ENCODE measurements around the gene ZNF610. TPM values are rescaled to one million over a fixed set of nuclear protein-coding genes. Genes with fewer than 3 reads are reported as not detected.

Gene ZNF610
- total RNA-seq, 1 donor from 2014 or later: 11.5 TPM

DNA sequence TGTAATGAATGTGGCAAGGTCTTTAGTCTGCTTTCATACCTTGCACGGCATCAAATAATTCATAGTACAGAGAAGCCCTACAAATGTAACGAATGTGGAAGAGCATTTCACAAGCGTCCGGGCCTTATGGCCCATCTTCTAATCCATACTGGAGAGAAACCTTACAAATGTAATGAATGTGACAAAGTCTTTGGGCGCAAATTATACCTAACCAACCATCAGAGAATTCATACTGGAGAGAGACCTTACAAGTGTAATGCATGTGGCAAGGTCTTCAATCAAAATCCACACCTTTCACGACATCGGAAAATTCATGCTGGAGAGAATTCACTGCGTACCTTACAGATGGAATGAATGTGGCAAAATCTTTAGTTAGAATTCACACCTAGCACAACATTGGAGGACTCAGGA lies 30.4 kb downstream of the ZNF610 start:
- H3K4me3 Mint-ChIP-seq: no peak overlapping the region
- H3K9me3 Mint-ChIP-seq: peaks cover 25% of the 10 kb centered on the region
- H3K4me1 Mint-ChIP-seq: no peaks in the 10 kb centered on the region
- no peak for DNase-seq (ENCODE audit: low read depth, low spot score)
- H3K27ac Mint-ChIP-seq (ENCODE audit: unreplicated experiment): no peak overlapping the region
- H3K27me3 Mint-ChIP-seq (ENCODE audit: low read depth): no peaks in the 10 kb centered on the region
- H3K36me3 Mint-ChIP-seq (ENCODE audit: low read depth): peaks cover 67% of the 10 kb centered on the region
- TF ChIP-seq, protein P1, sequence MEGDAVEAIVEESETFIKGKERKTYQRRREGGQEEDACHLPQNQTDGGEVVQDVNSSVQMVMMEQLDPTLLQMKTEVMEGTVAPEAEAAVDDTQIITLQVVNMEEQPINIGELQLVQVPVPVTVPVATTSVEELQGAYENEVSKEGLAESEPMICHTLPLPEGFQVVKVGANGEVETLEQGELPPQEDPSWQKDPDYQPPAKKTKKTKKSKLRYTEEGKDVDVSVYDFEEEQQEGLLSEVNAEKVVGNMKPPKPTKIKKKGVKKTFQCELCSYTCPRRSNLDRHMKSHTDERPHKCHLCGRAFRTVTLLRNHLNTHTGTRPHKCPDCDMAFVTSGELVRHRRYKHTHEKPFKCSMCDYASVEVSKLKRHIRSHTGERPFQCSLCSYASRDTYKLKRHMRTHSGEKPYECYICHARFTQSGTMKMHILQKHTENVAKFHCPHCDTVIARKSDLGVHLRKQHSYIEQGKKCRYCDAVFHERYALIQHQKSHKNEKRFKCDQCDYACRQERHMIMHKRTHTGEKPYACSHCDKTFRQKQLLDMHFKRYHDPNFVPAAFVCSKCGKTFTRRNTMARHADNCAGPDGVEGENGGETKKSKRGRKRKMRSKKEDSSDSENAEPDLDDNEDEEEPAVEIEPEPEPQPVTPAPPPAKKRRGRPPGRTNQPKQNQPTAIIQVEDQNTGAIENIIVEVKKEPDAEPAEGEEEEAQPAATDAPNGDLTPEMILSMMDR (conservative IDR thresholded peaks at IDR 0.05): no peak

DNA sequence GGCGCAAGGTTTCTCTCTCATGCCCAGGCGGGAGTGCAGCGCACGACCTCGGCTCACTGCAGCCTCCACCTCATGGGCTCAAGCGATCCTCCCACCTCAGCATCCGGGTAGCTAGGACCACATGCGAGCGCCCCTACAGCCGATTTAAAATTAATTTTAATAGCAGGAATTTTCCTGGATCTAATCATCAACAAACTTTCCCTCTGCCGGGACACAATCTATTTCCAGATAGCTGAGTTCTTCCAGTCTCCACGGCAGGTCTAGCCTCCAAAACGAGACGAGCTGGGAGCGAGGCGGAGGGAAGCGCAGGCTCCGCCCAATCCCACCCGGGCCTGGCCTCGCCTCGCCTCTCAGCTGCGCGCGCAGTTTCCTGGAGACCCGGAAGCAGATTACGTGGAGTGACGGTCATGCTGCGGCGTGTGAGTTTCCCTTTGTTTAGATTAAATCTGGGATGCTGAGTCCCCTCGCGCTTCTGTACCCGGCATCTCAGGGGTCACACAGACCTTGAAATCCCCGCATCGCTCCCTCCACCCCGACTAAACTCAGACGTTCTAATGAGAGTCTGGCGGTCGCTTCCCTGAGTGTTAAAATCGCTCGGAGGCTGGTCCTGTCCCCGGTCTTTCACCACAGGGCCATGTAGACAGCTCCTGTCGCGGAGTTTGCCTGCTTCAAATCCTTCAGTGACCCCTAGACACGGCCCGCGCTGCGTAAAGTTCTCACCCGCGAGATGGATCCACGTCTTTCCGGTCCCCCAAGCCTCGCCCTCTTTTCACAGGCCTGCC lies 33.7 kb downstream of the ZNF610 start, which contains the start of gene ZNF880:
ZNF880 (plus strand) TSS at position 365 of the 782 bp plus-strand sequence; CDS start at position 408, 43 bp downstream.
- Mint-ChIP-seq H3K36me3 (ENCODE audit: low read depth) (peaks cover 60% of the 10 kb centered on the region), H3K4me3 (no peak within 1 kb of the TSS), H3K27me3 (ENCODE audit: low read depth) (no peaks in the 10 kb centered on the region), H3K4me1 (no peaks in the 10 kb centered on the region), H3K9me3 (peaks cover 26% of the 10 kb centered on the region), H3K27ac (ENCODE audit: unreplicated experiment) (no peak within 1 kb of the TSS)
- no peak for DNase-seq (ENCODE audit: low read depth, low spot score)
- TF ChIP-seq, protein P1 (conservative IDR thresholded peaks at IDR 0.05): no peak

GRCh38 chr19:52370341-52370710 lies 34.3 kb downstream of the ZNF610 start:
- H3K27me3 Mint-ChIP-seq (ENCODE audit: low read depth): no peaks in the 10 kb centered on the region
- TF ChIP-seq, protein P1 (conservative IDR thresholded peaks at IDR 0.05): no peak
- H3K4me1 Mint-ChIP-seq: no peaks in the 10 kb centered on the region

GRCh38 chr19:52391135-52391534 lies 55.1 kb downstream of the ZNF610 start:
- Mint-ChIP-seq H3K4me3 (no peak overlapping the region), H3K27me3 (ENCODE audit: low read depth) (no peaks in the 10 kb centered on the region), H3K4me1 (no peaks in the 10 kb centered on the region), H3K27ac (ENCODE audit: unreplicated experiment) (no peak overlapping the region), H3K9me3 (peaks cover 13% of the 10 kb centered on the region), H3K36me3 (ENCODE audit: low read depth) (peaks cover 27% of the 10 kb centered on the region)
- TF ChIP-seq, protein P1 (conservative IDR thresholded peaks at IDR 0.05): no peak
- no peak for DNase-seq (ENCODE audit: low read depth, low spot score)

More at GRCh38 chr19:52370341-52370710, 34.3 kb downstream of the ZNF610 start:
- DNase-seq (ENCODE audit: low read depth, low spot score): no peak
- Mint-ChIP-seq H3K4me3 (no peak overlapping the region), H3K27ac (ENCODE audit: unreplicated experiment) (no peak overlapping the region), H3K36me3 (ENCODE audit: low read depth) (peaks cover 59% of the 10 kb centered on the region), H3K9me3 (peaks cover 26% of the 10 kb centered on the region)

GRCh38 chr19:52397310-52398080 lies 61.5 kb downstream of the ZNF610 start, which contains the start of gene ZNF528:
Gene ZNF528 (plus strand): TSS chr19:52397849. CDS start chr19:52402014, 4,165 bp downstream.
- Mint-ChIP-seq H3K27ac (ENCODE audit: unreplicated experiment) (no peak within 1 kb of the TSS), H3K27me3 (ENCODE audit: low read depth) (no peaks in the 10 kb centered on the region), H3K9me3 (peaks cover 7% of the 10 kb centered on the region), H3K4me3 (no peak within 1 kb of the TSS), H3K4me1 (no peaks in the 10 kb centered on the region), H3K36me3 (ENCODE audit: low read depth) (peaks cover 10% of the 10 kb centered on the region)
- DNase-seq (ENCODE audit: low read depth, low spot score): no peak
- TF ChIP-seq, protein P1 (conservative IDR thresholded peaks at IDR 0.05): no peak

All from neural crest cell (in vitro differentiated cells).